ENCODE data around the gene GRIFIN.

Gene GRIFIN

GRCh38 chr7:2512179-2512661 lies 36.0 kb upstream of the GRIFIN start:
- no peak for DNase-seq

GRCh38 chr7:2511769-2512168 lies 35.6 kb upstream of the GRIFIN start:
- DNase-seq, result no peak

GRCh38 chr7:2510909-2511768 lies 34.9 kb upstream of the GRIFIN start:
- no peak for DNase-seq

- no peak for DNase-seq
Measured at GRCh38 chr7:2510130-2510776, 34.1 kb upstream of the GRIFIN start.

- no peak for DNase-seq
Measured at GRCh38 chr7:2509298-2509906, 33.2 kb upstream of the GRIFIN start.

DNA sequence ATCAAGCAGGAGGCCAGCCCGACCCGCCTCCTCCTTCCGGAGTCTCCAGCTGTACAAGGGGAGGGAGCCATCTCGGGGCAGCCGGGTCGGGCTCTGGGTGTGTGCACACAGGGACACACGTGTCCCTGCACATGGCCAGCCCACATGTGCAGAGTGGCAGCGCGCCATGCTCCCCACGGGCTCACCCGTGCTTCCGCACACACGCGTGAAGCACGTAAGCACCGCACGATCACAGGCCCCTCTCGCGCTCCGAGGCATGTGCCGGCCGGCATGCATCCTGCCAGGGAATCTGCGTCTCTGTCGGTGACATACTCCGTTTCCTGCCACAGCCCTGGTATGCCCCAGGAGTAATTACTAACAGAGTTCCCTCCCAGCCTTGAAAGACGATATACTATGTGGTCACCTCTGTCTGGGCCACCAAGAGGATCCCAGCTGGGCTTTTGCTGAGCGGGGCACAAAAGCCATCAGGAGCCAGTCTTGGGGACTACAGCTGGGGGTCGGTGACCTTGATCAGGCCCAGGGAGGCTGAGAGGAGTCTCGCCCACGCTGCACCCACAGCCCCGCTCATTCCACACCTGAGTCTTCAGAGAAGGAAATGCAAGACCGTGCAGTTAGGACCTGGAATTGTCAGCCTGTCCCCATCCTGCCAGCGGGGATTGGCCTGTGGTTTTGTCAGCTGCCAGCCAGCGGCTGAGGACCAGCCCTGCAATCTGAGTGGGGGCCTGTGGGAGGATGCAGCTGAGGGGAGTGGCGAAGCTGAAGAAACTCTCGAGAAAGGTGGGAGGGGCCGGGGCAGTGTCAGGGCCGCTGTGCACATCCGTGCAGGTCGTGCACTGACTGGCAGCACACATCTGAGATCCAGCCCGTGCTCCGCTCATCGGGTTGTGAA lies 32.4 kb upstream of the GRIFIN start:
- DNase-seq, result peak; percentile 83

GRCh38 chr7:2507917-2508306 lies 31.7 kb upstream of the GRIFIN start:
- DNase-seq, result peak; percentile 18

- no peak for DNase-seq
Measured at GRCh38 chr7:2507208-2507916, 31.2 kb upstream of the GRIFIN start.

- no peak for DNase-seq
Measured at GRCh38 chr7:2505401-2505800, 29.2 kb upstream of the GRIFIN start.

- no peak for DNase-seq
Measured at GRCh38 chr7:2504889-2505375, 28.7 kb upstream of the GRIFIN start.

GRCh38 chr7:2504128-2504888 lies 28.1 kb upstream of the GRIFIN start:
- no peak for DNase-seq

DNA sequence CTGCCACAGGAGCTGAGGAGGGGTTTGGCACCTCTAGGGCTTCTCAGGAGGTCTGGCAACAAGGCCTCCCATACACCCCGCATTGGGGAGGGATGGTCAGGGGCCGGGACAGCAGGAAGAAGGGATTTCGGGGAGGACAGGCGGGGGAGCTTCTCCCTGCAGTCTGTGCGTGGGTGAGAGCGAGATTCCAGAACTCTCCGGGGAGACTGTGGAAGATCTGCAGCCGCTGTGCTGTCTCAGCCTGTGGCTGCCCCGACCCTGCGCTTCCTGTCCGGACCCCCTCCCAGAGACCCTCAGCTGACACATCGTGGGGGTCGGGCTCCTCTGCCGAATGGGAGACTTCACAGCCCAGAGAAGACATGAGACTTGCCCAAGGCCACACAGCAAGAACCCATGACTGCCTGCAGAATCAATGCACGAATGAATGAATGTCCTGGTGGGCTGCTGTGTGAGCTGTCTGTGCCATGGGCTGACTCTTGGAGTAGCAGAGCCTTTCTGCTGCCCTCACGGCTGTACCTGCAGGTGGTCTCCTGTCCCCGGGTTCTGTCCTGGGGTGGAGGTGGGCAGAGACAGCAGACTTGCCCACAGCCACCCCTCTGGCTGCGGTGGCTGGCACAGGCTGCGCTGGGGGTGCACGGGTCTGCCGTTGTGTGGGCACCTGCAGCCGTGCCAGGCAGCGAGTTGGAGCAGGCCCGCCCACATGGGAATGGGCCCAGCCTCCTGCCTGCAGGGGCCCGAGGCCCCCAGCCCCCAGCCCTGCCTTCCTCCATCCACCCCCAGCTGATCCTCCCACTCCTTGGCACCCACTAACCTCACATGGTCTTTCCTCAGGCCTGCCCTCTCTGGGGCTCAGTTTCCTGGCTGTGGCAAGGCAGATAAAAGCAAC lies 27.1 kb upstream of the GRIFIN start:
- DNase-seq, result no peak

GRCh38 chr7:2502647-2502966 lies 26.4 kb upstream of the GRIFIN start:
- DNase-seq, result no peak

- DNase-seq, result no peak
Measured at GRCh38 chr7:2501947-2502646, 25.9 kb upstream of the GRIFIN start.

DNA sequence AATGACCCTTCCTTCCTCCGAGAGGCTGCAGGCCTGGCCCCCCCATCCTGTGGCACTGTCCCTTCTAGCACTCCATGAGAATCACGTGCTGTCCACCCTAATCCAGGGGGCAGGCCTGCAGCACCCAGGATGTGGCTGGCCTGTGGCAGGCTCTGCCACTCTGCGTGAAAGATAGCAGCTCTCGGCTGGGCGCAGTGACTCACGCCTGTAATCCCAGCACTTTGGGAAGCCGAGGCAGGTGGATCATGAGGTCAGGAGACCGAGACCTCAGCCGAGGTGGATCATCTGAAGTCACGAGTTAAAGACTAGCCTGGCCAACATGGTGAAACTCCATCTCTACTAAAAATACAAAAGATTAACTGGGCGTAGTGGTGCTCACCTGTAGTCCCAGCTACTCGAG lies 24.5 kb upstream of the GRIFIN start:
- no peak for DNase-seq

- DNase-seq, result peak; percentile 68
Measured at GRCh38 chr7:2499719-2500430, 23.7 kb upstream of the GRIFIN start.

GRCh38 chr7:2499181-2499580 lies 23.0 kb upstream of the GRIFIN start:
- no peak for DNase-seq

DNA sequence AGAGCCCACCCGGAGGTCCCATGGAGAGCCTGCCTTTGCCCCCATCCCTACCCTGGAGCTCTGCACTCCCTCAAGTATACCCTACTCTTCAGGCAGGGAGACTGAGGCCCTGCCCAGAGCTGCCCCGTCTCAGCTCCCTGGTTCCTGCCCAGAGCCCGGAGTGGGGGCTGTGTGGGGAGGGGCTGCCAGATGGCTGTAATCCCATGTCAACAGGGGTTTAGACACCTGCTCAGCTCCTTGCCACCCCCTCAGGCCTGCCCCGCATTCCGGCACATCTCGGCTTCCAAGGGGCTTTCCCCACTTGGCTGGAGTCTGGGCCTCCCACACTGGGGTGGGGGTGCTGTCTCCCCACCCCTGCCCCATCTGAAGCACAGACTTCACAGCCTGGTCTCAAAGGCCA lies 22.5 kb upstream of the GRIFIN start:
- DNase-seq, result peak; percentile 47

Data from eye (tissue), 1 donor.